WI38 (cell line): Measurements from ENCODE around the gene TLCD3A.
"Not testable (repeated sequence)": the region's sequence is repeated elsewhere in the genome, so short reads cannot be mapped to it uniquely, and the experiment has no call there.

Experiments used
- H3K4me3 ChIP-seq: 2 replicates; pipeline ENCODE4 v1.5.1; 2011; ENCODE audit warnings: low read depth, mild to moderate bottlenecking, control low read depth, low read length
- TF ChIP-seq, protein P1 (sequence below): IDR thresholded peaks from 2 replicates; pipeline ENCODE4 v1.5.1; 2012; ENCODE audit warnings: low read depth, mild to moderate bottlenecking, control low read depth, low read length

TLCD3A gene

DNA sequence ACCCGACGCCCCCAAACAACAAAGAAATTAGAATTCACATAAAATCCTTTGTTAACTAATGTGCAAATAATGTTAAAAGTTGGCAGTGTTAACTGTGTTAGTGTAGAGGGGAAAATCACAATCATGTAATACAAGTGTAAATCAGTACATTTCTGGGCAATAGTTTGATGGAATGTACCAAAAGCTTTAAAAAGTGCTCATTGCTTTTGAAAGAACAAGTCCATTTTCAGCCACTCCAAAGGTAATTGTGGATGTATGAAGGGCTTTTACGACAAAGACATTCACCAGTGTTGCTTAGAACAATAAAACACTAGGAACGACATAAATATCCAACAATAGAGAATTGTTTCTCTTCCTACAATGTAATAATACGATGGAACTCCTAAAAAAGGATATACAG, 40.6 kb downstream of the TLCD3A start:
- TF ChIP-seq, protein P1, sequence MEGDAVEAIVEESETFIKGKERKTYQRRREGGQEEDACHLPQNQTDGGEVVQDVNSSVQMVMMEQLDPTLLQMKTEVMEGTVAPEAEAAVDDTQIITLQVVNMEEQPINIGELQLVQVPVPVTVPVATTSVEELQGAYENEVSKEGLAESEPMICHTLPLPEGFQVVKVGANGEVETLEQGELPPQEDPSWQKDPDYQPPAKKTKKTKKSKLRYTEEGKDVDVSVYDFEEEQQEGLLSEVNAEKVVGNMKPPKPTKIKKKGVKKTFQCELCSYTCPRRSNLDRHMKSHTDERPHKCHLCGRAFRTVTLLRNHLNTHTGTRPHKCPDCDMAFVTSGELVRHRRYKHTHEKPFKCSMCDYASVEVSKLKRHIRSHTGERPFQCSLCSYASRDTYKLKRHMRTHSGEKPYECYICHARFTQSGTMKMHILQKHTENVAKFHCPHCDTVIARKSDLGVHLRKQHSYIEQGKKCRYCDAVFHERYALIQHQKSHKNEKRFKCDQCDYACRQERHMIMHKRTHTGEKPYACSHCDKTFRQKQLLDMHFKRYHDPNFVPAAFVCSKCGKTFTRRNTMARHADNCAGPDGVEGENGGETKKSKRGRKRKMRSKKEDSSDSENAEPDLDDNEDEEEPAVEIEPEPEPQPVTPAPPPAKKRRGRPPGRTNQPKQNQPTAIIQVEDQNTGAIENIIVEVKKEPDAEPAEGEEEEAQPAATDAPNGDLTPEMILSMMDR = no peak
- H3K4me3 ChIP-seq = no peak overlapping the region

DNA sequence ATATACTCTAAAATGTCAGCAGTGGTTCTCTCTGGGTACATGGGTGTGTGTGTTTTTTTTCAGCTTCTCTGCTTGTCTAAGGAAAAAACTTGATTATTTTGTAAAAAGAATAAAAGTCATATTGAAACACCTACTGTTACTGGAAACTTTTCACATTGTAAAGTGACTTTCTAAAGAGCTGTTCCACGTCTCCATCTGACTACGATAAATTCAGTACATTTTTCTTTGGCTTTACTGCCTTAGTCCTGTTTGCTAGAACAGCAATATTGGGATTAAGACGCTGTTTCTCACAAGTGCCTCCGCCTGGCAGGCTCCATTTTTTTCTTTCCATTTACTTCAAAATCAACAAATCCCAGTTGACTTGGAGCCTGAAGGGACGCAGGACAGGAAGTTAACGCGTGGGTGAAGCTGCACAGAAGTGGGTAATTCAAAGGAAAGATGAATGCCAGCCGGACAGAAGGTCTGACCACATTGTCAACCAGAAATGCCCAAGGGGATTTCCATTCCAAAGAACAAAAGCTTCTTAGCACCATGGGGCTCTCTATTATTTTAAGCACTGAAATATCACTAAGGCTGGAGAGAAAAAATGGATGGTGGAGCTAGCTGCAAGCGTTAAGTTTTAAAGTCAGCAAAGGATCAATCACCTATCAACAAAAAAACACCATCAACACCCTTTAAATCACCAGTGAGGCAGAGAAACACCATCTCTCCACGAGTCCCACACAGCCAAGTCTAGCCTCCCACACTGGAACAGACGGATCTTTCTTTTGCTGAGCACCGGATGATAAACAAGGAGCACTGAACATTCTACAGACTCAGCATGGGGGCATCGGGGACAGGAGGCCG, 41.3 kb downstream of the TLCD3A start:
- TF ChIP-seq, protein P1 = no peak
- H3K4me3 ChIP-seq = no peak overlapping the region

DNA sequence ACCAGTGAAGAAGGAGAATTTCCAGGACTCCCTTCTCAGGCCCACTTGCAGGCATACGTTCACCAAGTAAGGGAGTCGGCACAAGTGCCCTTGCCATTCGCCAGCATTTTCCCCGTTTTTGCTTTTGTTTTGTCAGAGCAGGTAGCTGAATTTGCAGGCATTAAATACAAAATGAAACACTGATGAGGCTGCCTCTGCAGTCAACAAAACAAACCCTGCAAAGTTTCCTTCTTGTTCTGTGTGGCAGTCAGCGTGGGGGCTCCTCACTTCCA, 41.9 kb downstream of the TLCD3A start:
- no peak overlapping the region for H3K4me3 ChIP-seq
- TF ChIP-seq, protein P1 = no peak

DNA sequence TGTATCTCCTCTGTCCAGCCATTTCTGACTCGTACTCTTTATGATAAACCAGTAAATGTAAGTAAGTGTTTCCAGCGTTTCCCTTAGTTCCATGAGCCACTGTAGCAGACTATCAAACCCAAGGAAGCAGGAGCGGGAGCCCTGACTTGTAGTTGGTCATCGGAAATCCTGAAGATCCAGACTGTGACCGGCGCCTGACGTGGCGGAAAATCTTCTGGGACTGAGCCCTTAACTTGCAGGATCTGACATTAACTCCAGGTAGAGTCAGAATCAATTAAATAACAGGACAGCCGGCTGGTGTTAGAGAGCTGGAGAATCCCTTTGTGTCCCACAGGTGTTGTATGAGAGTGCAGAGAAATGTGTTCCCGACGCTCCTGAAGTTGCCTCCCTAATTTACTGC, 45.7 kb downstream of the TLCD3A start:
- H3K4me3 ChIP-seq = no peak overlapping the region
- TF ChIP-seq, protein P1 = no peak

DNA sequence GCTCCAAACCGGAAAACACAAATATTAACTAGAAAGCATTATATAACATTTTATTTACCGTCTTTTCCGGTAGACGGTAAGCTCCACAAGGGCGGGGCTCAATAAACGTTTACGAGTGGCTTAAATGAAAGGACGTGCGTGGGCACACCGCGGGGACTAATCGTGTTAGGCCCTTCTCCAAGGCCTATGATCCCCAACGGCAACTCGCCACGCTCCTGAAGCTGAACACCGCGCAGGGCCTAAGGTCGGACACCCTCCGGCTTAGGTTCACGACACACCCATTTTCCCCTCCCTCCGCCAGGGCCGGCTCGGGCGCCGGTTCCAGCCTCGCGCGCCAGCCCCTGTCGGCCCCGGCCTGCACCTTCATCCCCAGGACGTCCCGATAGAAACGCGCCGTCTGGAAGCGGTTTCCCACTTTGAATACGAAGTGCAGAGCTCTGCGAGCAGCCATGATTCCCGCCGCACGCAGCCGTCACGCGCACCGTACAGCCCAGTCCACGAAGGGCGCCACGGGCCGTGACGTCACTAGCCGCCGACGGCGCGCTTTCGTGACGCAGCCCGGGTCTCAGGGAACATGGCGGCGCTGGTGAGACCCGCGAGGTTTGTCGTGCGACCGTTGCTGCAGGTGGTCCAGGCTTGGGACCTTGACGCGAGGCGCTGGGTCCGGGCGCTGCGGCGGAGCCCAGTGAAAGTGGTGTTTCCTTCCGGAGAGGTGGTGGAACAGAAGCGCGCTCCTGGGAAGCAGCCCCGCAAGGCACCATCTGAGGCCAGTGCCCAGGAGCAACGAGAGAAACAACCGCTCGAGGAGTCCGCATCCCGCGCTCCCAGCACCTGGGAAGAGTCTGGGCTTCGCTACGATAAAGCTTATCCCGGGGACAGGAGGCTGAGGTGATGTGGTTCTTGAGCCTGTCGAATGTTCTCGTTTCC, 49.7 kb downstream of the TLCD3A start, which contains the start of the genes GLOD4 and MRM3:
Gene GLOD4, minus strand, starts transcription at position 476 of the 927 bp plus-strand sequence. Its CDS starts 25 bp downstream, at position 451.
Gene MRM3, plus strand, starts transcription at position 549 of the 927 bp plus-strand sequence. Its CDS starts 26 bp downstream, at position 575.
- H3K4me3 ChIP-seq = peak within 1 kb of the TSS; percentile 99
- TF ChIP-seq, protein P1 = peak; percentile 7; the same call in 1 of the 2 replicates

DNA sequence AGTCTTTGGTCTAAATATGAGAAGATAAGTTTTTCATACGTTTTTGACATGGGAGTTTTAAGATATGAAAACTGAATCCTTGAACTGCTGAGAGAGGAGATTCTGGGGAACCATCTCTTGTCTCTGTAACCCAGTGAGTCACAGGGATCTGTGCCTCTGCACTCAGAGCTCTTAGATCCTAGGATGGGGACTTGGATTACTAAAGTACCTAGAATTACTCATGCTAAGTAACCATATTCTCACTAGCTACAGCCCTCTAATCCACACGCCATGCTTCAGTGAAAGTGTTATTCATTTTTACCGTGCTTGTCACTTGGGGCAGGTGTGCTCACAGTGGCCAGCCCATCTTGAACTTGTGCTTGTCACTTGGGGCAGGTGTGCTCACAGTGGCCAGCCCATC, 51.7 kb downstream of the TLCD3A start:
- TF ChIP-seq, protein P1 = no peak
- no peak overlapping the region for H3K4me3 ChIP-seq

DNA sequence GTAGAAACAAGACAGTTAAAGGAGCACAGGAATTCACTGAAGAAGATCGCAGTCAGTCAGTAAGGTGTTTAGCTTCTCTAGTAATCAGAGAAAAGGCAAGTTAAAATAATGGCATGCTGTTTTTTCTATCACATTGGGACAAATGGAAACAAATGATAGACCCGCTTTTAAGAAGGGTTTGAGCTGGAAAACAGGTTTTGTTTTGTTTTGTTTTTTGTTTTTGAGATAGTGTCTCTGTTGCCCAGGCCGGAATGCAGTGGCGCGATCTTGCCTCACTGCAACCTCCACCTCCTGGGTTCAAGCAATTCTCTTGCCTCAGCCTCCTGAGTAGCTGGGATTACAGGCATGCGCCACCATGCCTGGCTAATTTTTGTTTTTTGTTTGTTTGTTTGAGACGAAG, 53.5 kb downstream of the TLCD3A start:
- H3K4me3 ChIP-seq = not testable (repeated sequence)
